SJSA1 (cell line): ENCODE data around the gene OR2A2. TPM values are rescaled to one million over a fixed set of nuclear protein-coding genes. Genes with fewer than 3 reads are reported as not detected.

Source experiments
- total RNA-seq: library from RNA; depleted of rRNA; stranded (reverse); fragments of >200 nt; shearing (Covaris generic); gene quantifications from 2 replicates; pipeline ENCODE4 v1.2.3, GENCODE V29; 2014; rRNA removed

OR2A2 gene
- total RNA-seq, 1 experiment from 2014 or later: not detected

Other genes starting within 250 kb of the OR2A2 start
- gene TCAF1, start 207.4 kb upstream of the OR2A2 start, total RNA-seq: 41.4 and 56.5 TPM in 2 replicates
- 0.13 TPM in 1 of 2 replicates, not detected in the other for gene OR2F2, start 174.3 kb upstream of the OR2A2 start, total RNA-seq
- not detected in 2 replicates for gene OR2F1, start 154.7 kb upstream of the OR2A2 start, total RNA-seq
- not detected in 2 replicates for gene OR6B1, start 109.3 kb upstream of the OR2A2 start, total RNA-seq
- gene OR2A5, start 60.6 kb upstream of the OR2A2 start, total RNA-seq: not detected in 2 replicates
- gene OR2A25, start 39.8 kb upstream of the OR2A2 start, total RNA-seq: not detected in 2 replicates
- not detected in 2 replicates for gene OR2A12, start 23.3 kb upstream of the OR2A2 start, total RNA-seq
- not detected in 2 replicates for gene OR2A14, start 13.6 kb downstream of the OR2A2 start, total RNA-seq
- gene CTAGE4, start 73.9 kb downstream of the OR2A2 start, total RNA-seq: not detected in 2 replicates
- gene ARHGEF35, start 86.2 kb downstream of the OR2A2 start, total RNA-seq: 0.53 TPM in 1 of 2 replicates, not detected in the other
- gene OR2A42, start 130.0 kb downstream of the OR2A2 start, total RNA-seq: not detected in 2 replicates
- not detected in 2 replicates for gene OR2A7, start 155.2 kb downstream of the OR2A2 start, total RNA-seq
- gene CTAGE8, start 159.7 kb downstream of the OR2A2 start, total RNA-seq: not detected in 2 replicates
- not detected in 2 replicates for gene OR2A1, start 202.8 kb downstream of the OR2A2 start, total RNA-seq
- 0.13 and 0.29 TPM in 2 replicates for gene ARHGEF5, start 245.8 kb downstream of the OR2A2 start, total RNA-seq